Activated effector memory CD4-positive, alpha-beta T cell treated with anti-CD3 and anti-CD28 coated beads, Interleukin-2, amount 50 U/mL, for 16 hours (primary cell): Measurements from ENCODE around the gene NUSAP1.
A peak's percentile ranks its signal among the peaks of the same experiment; 100 is the strongest.
"Not testable (repeated sequence)": the region's sequence is repeated elsewhere in the genome, so short reads cannot be mapped to it uniquely, and the experiment has no call there.

Experiments
- DNase-seq: peaks from one replicate; pipeline ENCODE4 v3.0.0-alpha.2; 2020

Gene NUSAP1, protein sequence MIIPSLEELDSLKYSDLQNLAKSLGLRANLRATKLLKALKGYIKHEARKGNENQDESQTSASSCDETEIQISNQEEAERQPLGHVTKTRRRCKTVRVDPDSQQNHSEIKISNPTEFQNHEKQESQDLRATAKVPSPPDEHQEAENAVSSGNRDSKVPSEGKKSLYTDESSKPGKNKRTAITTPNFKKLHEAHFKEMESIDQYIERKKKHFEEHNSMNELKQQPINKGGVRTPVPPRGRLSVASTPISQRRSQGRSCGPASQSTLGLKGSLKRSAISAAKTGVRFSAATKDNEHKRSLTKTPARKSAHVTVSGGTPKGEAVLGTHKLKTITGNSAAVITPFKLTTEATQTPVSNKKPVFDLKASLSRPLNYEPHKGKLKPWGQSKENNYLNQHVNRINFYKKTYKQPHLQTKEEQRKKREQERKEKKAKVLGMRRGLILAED

DNA sequence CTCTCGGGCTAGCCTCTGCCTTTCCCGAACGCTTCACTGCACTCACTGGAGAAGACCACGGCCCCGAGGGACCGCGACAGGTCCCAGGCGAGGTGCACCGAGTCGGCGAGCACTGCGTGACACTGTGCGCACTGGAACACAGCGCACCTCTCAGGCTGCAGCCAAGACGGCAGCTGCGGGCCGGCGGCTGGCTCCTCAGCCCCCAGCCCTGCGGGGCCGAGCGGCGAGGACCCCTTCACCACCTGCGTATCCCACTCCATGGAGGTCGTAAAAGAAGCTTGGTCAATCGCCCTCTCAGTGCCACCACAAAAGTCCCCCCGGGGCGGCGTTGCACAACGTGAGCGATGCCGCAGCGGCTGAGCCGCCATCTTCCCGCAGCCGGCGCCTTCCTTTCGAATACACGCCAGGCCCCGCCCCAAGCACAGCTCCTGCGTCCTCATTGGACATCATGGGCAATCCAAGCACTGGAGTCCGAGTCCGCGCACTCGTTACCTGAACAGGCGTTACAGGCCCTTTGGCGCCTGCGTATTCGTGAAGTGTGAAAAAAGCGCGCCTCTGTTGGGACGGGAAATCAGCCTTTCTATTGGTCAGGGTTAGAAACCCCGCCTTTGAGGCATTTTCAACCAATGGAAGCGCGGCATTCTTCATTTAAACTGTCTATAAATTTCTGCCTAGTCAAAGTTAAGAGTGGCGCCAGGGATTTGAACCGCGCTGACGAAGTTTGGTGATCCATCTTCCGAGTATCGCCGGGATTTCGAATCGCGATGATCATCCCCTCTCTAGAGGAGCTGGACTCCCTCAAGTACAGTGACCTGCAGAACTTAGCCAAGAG lies at the start of gene NUSAP1, which contains the start of gene OIP5:
Gene NUSAP1 (plus strand): TSS at position 688 of the 832 bp plus-strand sequence. CDS start 77 bp downstream, at position 765.
Gene OIP5 (minus strand): TSS at position 398 of the 832 bp plus-strand sequence. CDS start 30 bp downstream, at position 368.
- DNase-seq, result peak; percentile 99

DNA sequence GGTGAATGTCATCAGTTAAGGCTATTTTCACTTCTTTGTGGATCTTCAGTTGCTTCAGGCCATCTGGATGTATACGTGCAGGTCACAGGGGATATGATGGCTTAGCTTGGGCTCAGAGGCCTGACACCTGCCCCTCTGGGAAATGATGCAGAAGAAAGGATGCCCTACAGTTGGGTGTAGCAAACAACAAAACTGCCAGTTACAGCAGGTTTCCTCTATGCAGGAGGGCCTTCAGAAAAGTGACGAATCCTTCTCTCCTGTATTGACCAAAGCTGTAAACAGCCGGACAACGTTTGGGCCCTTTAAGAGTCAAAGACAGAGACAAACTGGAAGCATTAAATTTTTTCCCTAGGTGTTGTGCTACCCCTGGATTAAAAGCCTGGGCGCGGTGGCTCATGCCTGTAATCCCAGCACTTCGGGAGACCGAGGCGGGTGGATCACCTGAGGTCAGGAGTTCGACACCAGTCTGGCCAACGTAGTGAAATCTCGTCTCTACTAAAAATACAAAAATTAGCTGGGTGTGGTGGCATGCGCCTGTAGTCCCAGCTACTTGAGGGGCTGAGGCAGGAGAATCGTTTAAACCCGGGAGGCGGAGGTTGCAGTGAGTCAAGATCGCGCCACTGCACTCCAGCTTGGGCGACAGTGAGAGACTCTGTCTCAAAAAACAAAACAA lies 49.6 kb upstream of the NUSAP1 start:
- DNase-seq, result not testable (repeated sequence)

DNA sequence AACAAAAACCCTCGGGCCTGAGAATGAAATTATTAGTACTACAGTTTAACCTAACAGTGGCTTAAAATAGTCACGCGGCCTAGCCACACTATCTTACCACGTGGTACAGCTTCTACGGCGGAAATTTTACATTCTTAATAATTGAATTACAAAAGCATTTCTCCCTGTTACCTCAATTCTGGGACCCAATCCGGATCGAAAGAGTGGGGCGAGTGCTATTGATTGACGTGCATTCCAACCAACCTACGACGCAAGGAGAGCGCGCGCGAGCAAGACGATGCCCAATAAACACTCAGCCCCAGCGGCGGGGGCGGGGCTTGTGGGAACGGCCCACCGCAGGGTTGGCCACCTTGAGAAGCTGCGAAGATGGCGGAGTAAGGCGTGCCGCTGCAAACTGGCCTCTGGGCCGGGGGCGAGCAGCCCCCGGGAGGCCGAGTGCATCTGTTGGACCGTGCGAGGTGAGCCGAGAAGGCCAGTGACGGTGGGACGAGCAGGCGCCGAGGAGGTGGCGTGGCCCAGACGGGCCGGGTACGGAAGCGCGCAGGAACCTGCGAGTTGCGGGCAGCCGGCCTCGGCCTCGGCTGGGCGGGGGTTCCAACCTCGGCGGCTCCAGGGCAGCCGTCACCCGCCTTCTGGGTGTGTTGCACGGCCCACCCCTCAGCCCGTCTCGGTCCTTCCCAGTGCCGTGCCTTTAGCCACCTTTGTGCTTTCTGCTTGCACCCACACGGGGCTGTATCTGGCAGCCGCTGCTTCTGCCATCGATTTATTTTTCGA lies 48.8 kb upstream of the NUSAP1 start:
- DNase-seq, result peak; percentile 99

DNA sequence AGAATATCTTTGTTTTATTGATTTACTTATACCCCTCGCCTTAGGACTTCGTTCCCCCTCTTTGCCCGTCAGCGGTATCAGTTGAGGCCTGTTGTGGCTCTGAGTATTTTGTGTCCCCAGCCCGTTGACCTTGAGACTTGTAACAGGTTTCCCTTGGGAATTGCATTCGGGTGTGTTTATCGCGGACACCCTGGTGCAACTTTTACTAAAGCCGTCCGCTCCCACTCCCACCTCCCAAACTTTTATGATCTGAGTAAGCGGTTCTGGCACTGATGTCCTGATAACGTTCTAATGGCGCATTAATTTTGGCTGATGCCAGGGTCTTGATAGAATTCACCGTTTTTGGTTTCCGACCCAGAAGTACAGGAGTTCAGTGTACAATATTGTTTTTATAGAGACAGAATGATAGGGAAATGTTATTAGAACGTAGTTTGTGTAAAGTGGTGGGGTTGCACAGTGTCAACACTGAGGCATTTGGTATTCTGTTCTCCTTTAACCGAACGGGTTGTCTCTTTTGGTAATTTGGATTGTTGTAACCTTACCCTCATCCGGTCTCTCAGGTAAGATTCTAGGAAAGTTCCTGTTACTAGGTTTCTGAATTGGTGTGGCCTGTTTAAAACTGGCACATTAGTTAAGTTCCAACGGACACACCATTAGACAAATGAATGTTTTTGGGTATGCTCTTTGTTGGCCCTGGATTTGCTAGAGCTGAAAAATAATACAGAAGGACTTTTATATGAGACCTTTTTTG lies 48.1 kb upstream of the NUSAP1 start:
- DNase-seq, result no peak

DNA sequence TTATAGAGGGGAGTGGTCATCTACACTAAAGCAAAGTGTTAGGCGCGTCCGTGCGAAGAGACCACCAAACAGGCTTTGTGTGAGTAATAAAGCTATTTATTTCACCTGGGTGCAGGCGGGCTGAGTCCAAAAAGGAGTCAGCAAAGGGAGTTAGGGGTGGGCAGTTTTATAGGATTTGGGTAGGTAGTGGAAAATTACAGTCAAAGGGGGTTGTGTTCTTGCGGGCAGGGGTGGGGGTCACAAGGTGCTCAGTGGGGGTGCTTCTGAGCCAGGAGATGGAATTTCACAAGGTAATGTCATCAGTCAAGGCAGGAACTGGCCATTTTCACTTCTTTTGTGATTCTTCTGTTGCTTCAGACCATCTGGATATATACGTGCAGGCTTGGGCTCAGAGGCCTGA lies 47.4 kb upstream of the NUSAP1 start:
- no peak for DNase-seq

DNA sequence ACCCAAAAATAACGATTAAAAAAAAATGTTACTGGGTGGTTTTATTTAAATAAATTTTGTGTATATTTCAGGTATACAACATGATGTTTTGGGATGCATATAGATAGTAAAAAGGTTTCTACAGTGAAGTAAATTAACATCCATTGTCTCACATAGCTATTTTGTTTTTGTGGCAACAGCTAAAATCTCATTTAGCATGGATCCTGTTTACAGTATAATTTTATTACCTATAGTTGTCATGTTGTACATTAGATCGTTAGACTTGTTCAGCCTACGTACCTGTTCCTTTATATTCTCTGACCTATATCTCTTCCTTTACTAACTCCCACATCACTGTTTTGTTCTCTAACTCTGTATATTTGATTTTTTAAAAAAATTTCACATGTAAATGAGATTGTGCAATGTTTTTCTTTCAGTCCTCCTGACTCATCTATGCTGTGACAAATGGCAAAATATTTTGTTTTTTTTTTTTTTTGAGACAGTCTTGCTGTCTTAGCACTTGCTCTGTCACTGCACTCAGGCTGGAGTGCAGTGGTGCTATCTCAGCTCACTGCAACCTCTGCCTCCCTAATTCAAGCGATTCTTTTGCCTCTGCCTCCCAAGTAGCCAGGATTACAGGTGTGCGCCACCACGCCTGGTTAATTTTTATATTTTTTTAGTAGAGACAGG lies 45.9 kb upstream of the NUSAP1 start:
- DNase-seq, result no peak

DNA sequence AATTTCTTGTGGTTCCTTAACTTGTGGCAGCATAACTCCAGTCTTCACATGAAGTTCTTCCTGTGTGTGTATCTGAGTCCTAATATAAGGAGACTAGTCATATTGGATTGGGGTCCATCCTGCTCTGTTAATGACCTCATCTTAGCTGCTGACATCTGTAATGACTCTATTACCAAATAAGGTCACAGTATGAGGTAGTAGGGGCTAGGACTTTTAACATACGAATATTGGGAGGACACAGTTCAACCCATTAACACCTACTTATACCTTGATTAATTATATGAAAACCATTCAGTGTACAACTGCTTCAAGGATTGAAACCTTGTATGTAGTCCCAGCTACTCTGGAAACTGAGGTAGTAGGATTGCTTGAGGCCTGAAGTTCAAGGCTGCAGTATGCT lies 44.2 kb upstream of the NUSAP1 start:
- no peak for DNase-seq

DNA sequence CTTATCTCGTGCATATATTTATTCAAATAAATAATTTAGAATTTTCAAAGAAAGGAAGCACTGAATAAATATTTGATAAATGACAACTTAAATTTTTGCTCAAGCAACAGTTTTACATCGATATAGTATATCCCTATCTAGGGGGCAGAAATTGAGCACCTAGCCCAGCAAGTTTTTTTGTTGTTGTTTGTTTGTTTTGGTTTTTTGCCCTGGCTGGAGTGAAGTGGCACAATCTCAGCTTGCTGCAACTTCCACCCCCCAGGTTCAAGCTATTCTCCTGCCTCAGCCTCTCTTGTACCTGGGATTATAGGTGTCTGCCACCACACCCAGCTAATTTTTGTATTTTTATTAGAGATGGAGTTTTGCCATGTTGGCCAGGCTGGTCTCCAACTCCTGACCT lies 42.7 kb upstream of the NUSAP1 start:
- no peak for DNase-seq

DNA sequence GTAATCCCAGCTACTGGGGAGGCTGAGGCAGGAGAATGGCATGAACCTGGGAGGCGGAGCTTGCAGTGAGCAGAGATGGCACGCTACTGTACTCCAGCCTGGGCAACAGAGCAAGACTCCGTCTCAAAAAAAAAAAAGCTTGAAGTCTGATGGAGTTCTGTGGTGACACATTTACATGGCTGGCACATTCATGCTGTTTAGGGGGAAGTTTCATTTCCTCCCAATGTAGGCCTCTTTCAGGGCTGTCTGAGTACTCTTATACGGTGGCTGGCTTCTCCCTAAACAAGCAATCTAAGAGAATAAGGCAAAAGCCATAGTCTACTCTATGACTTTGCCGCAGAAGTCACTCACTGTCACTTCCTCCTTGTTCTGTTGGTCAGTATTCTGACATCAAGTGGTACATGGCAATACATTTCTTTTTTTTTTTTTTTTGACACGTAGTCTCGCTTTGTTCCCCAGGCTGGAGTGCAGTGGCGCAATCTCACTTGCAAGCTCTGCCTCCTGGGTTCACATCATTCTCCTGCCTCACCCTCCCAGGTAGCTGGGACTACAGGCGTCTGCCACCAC lies 41.5 kb upstream of the NUSAP1 start:
- no peak for DNase-seq

DNA sequence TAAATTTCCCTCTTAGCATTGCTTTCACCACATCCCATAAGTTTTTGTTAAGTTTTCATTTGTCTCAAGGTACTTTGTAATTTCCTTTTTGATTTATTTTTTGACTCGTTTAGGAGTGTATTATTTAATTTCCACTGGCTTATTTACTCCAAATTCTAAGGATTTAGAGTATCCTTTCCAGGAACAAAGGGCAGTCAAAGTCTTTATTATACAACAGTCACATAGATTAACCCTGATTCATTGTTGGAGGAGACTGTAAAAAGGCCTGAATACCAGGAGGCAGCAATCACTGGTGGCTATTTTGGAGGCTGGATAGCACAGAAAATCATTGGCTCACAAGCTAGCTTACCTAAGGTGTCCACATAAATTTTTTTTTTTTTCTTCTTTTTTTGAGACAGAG lies 40.2 kb upstream of the NUSAP1 start:
- DNase-seq, result no peak

DNA sequence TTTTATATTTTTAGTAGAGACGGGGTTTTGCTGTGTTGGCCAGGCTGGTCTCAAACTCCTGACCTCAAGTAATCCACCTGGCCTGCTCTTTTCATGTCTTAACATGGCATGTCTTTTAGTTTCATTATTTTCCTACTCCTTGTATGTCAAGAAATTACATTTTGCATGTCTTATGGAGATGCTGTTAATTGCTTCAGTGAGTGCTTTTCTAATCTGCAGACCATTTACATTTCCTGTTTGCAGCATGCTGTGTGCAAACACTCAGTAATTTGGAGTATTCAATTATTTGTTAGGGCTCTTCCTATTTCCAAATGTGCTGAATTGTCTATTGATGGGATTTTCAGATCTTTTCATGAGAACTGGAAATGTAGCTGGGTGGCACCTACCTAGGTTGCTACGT lies 31.5 kb upstream of the NUSAP1 start:
- DNase-seq, result not testable (repeated sequence)

DNA sequence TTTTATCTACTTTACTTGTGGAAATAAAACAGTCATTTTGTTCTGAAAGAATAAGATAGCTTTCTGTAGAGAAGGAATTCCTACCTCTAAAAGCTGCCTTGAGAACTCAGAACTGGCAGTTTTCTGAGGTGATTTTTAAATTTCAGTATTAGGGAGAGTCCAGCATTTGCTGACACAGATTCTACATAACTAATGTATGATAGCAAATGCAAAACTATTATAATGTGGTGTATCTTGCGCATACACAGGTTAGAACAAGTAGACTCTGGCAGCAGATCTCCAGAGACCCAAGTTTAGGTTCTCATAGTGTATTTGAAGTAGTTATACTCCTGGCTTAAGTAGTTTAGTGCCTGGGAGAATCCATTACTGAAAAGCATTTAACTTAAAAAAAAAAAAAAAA lies 31.1 kb upstream of the NUSAP1 start:
- no peak for DNase-seq

DNA sequence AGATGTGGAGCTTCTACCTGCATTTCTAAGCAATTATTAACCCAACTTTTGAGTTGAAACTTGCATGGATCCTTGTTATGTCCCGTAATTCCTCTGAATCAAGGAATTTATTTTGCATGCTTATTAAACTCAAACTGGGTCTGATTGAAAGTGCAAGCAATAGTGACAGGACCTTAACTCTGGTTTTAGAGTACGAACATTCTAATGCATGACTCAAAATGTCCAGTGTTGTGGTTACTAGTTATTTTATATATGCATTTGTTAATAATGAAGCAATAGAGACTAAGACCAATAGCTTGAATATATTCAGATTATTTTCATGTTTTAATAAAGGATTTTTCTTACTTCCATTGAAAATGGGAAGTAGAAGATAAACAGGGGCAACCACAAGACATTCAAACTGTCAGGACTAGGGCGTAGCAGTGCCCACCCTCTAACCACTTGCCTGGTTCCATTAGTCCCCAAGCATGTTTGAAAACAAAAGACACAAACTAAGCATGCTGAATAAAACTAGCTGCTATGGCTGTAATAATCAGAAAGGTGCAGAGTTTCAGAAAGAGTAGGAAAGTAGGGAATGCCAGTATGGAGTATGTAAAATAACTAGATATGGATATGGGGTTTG lies 28.4 kb upstream of the NUSAP1 start:
- DNase-seq, result no peak

DNA sequence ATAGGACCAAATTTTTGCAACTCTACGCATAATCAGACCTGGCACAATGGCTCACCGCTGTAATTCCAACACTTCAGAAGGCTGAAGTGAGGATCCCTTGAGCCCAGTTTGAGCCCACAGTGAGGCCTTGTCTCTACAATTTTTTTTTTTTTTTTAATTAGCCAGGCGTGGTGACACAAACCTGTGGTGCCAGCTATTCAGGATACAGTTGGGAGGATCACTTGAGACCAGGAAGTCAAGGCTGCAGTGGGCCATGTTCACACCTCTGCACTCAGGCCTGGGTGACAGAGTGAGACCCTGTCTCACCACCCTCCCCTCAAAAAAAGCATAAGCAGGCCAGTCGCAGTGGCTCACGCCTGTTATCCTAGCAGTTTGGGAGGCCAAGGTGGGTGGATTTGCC lies 25.0 kb upstream of the NUSAP1 start:
- DNase-seq, result no peak

DNA sequence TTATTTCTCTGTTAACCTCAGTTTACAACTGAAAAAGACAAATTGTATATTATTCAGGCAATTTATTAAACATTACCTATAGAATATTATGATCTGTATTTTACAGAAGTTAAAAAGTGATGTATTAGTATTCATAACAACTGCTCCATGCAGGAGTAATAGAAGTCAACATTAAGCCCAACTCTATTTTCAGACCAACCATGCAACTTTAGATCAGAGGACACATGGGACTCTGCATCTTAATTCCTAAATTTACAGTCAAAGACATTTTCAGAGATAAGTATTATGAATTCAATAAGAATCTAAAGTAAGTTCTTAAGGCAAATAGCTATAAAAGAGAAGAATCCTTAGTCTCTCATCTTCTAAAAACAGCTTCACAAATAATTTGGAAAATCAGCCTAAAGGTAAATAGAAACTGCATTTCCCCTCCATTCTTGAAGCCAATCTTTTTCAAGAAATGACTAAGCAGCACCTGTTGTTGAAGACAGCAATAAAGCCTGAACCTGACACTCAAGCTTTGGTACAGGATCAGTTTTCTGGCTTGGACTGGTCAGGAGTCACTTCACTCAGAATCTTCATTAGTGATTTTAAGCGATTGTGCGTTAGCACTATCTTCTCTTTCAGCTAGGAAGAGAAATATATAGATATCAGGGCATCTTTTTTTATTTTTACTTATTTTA lies 23.3 kb upstream of the NUSAP1 start:
- DNase-seq, result no peak

DNA sequence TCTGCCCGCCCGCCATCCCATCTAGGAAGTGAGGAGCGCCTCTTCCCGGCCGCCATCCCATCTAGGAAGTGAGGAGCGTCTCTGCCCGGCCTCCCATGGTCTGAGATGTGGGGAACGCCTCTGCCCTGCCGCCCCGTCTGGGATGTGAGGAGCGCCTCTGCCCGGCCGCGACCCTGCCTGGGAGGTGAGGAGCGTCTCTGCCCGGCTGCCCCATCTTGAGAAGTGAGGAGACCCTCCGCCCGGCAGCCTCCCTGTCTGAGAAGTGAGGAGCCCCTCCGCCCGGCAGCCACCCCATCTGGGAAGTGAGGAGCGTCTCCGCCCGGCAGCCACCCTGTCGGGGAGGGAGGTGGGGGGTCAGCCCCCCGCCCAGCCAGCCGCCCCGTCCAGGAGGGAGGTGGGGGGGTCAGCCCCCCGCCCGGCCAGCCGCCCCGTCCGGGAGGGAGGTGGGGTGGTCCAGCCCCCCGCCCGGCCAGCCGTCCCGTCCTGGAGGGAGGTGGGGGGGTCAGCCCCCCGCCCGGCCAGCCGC lies 11.8 kb upstream of the NUSAP1 start:
- not testable (repeated sequence) for DNase-seq

DNA sequence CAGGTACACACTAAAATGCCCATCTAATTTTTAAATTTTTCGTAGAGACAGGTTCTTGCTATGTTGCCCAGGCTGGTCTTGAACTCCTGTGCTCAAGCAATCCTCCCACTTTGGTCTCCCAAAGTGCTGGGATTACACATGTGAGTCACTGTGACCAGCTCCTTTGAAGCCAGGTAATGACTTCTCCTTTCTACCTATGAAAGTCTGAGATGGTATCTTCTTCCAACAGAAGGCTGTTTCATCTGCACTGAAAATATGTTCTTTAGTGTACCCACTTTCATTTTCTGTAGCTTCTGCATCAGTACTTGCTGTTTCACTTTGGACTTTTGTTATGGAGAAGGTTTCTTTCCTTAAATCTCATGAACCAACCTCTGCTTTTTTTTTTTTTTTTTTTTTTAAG lies 9.1 kb upstream of the NUSAP1 start:
- DNase-seq, result no peak

DNA sequence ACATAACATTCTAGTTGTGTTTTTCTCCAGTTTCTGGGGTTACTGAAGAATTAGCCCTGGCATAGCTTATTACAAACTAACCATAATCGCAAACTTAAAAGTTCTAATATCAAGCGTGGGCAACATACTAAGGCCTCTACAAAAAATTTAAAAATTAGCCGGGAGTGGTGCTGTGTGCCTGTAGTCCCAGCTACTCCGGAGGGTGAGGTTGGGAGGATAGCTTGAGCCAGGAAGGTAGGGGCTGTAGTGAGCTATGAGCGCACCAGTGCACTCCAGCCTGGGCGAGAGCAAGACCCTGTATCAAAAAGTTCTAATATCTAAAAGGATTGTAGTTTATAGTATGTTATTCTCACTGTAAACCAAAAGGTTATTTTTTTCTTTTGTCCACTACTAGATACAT lies 1.4 kb upstream of the NUSAP1 start:
- no peak for DNase-seq

DNA sequence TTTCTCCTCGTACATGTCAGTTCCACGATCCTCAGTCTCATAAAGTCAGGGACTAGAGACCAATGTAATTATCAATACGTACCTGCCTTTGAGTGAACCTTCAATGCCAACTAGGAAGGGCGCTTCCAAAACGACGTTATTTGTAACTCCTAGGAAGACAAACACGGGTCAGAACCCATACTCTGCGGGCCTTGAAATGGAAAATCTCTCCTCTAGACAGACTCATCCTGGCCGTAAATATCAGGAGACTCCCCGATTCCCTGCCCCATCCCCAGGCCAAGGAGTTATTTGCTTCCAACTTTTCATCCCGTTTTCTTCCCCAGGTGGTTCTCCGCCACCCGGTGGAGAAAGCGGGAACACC lies 868 bp upstream of the NUSAP1 start:
- DNase-seq, result no peak
